GM12874 (cell line): ENCODE results near the gene DELE1.

Experiments
- TF ChIP-seq, protein P1 (sequence below): IDR thresholded peaks from 2 replicates; pipeline ENCODE4 v1.5.1; 2011; ENCODE audit warnings: low read depth, mild to moderate bottlenecking, control low read depth, low read length, moderate library complexity; ENCODE audit not compliant: insufficient read depth

Gene DELE1

DNA sequence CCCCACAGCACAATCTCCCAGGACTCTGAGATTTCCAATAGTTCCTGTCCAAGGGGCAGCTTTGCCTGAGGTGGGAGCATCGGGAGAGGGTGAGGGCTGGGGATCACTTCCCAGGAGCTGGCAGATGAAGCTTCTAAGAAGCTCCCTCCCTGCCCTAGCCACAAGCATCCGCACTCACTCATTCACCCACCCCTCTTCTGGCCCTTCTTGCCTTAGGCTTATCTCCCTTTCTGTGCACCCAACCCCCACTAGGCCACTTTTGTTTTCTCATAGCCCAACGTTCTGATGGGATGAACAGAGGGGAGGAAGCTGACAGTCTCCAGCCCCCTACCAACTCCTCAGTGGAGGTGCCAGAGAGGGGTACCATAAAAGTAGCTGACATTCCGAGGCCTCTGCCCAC, 41.8 kb upstream of the DELE1 start:
- TF ChIP-seq, protein P1, sequence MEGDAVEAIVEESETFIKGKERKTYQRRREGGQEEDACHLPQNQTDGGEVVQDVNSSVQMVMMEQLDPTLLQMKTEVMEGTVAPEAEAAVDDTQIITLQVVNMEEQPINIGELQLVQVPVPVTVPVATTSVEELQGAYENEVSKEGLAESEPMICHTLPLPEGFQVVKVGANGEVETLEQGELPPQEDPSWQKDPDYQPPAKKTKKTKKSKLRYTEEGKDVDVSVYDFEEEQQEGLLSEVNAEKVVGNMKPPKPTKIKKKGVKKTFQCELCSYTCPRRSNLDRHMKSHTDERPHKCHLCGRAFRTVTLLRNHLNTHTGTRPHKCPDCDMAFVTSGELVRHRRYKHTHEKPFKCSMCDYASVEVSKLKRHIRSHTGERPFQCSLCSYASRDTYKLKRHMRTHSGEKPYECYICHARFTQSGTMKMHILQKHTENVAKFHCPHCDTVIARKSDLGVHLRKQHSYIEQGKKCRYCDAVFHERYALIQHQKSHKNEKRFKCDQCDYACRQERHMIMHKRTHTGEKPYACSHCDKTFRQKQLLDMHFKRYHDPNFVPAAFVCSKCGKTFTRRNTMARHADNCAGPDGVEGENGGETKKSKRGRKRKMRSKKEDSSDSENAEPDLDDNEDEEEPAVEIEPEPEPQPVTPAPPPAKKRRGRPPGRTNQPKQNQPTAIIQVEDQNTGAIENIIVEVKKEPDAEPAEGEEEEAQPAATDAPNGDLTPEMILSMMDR: no peak

DNA sequence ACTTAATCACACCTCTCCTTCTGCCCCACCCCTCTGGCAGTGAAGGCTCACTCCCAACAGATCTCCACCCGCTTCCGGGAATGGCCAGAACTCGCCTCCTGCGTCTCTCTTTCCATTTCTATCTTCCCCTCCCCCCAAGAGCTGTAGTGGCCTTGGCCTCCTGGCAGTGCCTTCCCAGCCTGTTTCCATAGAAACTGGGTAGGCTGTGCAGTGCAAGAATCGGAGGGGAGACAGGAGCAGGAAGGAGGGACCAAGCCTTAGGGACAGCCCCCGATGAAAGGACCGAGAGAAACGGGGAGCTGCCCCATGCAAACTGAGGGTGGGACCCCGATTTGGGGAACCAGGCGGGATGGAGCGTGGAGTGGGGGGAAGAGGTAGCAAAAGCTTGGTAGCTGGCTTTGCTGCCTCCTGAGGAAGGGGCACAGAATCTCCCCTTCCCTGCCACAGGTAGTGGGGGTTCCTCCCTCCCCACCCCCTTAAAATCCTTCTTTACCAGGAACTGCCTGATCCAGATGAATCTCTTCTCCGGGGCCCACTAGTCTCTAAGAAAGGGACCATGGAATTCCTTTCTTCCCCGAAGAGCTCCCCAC, 41.0 kb upstream of the DELE1 start:
- TF ChIP-seq, protein P1: no peak

DNA sequence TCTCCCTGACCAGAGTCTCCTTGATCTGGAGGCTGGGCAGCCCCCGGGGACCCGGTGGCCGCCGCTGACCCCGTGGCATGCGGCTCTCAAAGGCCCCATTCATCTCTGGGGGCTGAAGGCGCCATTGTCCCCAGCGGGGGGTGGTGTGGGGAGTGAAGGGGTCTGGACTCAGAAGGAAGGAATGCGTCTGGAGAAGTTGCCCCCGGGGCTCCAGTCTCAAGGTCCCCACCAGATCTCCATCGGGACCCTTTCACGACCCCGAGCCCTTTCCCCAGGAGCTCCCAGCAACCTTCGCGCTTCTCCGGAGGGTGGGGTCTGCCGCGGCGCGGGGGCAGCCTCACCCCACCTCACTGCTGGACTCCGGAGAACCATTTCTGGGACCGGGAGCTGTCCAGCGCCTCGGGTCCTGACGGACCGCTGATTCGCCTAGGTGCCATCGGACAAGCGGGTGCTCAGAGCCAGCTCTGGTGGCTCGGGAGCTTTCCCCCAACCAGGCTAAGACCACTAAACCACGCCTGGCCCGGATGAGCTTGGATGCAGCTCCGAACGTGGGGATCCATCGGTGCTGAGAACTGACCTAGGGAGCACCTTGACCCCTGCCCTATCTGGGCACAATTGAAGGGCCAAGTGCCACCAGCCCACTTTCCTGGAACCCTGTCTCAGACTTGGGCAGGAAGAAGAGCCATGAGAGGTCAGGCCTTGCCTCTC, 40.3 kb upstream of the DELE1 start:
- TF ChIP-seq, protein P1: no peak

DNA sequence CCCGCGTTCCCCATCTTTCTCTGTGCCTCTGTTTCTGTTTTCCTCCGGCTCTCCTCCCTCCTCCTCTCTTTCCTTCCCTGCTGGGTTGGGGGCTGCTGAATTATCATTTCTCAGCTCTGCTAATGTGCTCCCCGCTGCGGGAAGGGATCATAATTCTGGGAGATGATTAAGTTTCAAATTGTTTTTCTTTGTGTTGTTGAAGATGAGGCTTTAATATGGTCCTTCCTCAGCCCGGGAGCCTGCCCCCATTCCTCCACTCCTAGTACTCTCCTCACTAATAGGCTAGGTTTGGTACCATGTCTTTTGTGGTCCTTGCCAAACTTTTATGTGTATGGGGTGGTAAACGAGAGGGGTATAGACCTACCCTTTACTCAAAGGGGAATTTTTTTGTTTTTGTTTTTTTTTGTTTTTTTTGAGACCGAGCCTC, 39.8 kb upstream of the DELE1 start:
- TF ChIP-seq, protein P1: no peak

DNA sequence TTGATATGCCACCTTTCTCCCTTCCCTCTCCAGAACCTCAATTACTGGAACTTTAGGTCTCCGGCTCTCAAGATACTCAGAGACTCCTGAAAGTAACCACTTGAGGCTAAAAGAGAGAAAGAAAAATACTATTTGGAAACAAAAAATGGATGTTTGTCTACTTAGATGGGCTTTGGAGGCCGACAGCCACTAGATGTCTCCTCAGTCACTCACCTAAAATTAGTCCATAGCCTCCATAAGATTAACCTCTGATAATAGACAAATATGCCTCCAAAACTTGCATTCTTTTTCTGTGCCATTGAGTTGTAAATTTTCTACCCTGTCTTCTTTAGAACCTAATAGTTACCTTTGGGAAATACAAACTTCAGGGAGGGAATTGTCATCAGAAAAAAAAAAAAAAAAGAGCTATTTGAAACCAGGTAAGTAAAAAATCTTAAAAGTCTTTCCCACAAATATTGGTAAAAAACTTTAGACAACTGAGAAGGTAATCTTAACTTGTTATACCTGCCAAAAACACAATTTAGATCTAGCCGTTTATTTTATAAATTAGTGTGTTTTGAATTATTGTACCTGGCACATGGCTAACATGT, 34.3 kb upstream of the DELE1 start:
- TF ChIP-seq, protein P1: no peak

DNA sequence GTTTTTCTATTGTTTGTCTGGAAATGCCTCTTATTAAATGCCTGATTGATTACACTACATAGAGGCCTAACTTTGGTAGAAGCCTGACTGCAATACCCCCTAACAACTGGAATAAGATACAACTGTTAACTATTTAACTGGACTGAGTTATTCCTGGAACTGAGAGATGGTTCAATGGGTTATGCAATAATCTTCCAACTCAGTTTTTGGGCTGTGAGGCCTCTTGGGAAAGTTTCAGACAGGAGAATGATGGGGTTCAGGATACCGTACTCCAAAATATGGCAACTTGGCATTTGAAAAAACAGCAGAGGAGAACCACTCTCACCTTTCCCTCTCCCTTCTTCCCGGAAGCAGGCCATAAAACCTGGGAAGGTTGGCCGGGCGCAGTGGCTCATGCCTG, 26.2 kb upstream of the DELE1 start:
- TF ChIP-seq, protein P1: no peak

DNA sequence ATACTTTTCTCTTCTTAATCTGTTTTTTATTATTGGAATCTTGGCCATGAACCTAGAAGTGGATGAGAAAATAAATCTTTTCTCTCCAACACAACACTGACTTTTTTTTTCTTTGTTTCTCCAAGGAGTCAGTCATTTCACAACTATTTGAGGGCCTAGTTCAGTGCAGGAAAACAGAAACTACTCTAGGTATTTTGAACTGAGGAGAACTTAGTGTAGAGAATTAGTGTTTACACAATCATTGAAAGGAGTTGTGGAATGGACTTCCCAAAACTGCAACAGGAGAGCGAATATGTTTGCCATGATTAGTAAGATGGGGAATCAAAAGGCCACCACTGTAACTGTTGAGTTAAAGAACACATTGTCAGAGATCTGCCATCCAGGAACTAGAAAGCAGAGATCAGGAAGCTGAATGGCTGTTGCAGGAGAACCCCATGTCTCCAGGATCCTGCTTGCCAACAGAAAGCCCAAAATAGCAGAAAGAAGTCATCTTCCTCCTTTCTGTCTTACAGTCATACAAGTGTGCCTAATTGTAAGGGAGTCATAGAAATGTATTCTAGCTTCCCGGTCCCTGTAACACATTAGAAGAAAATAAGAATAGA, 25.1 kb upstream of the DELE1 start:
- TF ChIP-seq, protein P1: no peak
